HG03442 (cell line): ENCODE results near the gene CEBPA.
"Not testable (repeated sequence)": the region's sequence is repeated elsewhere in the genome, so short reads cannot be mapped to it uniquely, and the experiment has no call there.

Source experiments
- ATAC-seq: cut with Tn5 transposase; IDR thresholded peaks from one replicate; pipeline ENCODE4 v1.9.1; 2021; ENCODE audit warnings: mild to moderate bottlenecking, moderate library complexity; ENCODE audit not compliant: unreplicated experiment

Gene CEBPA

DNA sequence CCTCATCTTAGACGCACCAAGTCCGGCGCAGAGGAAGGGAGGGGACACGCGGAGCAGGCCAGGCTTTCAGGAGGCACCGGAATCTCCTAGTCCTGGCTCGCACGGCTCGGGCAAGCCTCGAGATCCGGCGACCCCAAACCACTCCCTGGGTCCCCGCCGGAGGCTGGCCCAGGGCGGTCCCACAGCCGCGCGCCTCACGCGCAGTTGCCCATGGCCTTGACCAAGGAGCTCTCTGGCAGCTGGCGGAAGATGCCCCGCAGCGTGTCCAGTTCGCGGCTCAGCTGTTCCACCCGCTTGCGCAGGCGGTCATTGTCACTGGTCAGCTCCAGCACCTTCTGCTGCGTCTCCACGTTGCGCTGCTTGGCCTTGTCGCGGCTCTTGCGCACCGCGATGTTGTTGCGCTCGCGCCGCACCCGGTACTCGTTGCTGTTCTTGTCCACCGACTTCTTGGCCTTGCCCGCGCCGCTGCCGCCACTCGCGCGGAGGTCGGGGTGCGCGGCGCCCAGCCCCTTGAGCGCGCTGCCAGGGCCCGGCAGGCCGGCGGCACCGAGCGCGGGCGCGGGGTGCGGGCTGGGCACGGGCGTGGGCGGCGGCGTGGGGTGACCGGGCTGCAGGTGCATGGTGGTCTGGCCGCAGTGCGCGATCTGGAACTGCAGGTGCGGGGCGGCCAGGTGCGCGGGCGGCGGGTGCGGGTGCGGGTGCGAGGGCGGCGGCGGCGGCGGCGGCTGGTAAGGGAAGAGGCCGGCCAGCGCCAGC, 1.0 kb downstream of the CEBPA start:
- no peak for ATAC-seq

DNA sequence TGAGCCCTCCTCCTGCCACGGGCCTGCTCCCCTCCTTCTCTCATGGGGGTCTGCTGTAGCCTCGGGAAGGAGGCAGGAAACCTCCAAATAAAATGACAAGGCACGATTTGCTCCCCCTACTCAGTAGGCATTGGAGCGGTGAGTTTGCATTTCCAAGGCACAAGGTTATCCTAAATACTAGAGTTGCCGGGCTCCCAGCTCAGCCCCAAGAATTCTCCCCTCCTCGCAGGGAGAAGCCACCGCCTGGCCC, 1.5 kb downstream of the CEBPA start:
- no peak for ATAC-seq

GRCh38 chr19:33300009-33300893, 2.1 kb downstream of the CEBPA start:
- no peak for ATAC-seq

- ATAC-seq, result no peak
These were observed 3.2 kb downstream of the CEBPA start for GRCh38 chr19:33299051-33299688.

GRCh38 chr19:33298146-33298911, 4.0 kb downstream of the CEBPA start:
- ATAC-seq, result no peak

GRCh38 chr19:33297401-33298145, 4.8 kb downstream of the CEBPA start:
- ATAC-seq, result no peak

DNA sequence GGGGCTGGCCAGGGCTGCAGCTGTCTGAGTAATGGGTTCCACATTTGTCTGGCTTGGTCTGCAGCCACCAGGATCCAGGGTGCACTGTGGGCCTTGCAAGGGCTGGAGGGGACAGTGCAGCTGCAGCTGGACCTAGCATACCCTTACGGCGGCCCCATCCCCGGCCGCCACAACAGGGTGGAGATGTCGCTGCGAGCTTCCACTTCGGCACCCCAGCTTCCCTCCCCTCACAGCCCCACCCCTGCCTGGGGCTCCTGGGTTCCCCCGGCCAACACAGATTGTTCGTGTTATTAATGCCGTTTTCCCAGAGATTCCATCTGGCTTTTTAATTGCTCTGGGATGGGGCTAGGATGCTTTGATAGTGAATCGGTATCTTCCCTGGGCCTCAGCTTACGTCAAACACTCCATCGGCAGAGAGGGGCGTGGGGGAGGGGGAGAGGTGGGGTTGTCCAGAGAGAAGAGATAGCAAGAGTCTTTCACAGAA, 5.8 kb downstream of the CEBPA start:
- ATAC-seq, result no peak

DNA sequence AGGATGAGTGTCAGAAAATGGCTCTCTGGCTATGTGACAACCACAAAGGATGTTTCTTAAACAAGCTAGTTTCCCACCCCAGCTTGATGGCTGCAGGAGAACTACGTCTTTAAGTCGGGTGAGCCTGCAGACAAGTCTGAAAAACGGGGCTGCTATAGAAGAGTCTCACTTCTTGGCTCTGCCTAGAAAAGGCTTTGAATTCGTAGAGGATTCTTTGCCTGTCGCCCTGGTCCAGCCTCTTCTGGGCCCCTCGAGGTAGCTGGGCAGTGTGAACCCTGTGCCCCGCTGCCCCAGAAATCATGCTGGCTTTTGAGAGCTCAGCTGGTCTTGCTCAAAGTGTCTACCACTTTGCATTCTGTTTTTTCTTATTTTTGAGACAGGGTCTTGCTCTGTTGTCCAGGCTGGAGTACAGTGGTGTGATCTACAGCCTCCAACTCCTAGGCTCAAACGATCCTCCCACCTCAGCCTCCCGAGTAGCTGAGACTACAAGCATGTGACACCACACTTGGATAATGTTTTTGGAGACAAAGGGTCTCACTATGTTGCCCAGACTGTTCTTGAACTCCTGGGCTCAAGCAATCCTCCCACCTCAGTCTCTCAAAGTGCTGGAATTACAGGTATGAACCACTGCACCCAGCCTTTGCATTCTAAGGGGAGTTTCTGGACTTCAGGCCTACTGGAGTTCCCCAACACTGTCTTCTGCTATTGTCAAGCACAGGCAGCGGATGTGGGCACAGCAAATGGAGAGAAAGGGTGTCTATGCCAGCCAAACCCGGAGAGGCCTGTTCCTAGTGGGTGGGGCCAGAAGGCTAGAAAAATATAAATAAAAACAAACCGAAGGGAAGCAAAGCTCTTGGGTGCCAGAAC, 6.5 kb downstream of the CEBPA start:
- no peak for ATAC-seq

- not testable (repeated sequence) for ATAC-seq
These were observed 7.3 kb downstream of the CEBPA start for GRCh38 chr19:33295046-33295445.

GRCh38 chr19:33294058-33294798, 8.1 kb downstream of the CEBPA start:
- ATAC-seq, result no peak

- ATAC-seq, result no peak
These were observed 8.9 kb downstream of the CEBPA start for GRCh38 chr19:33293255-33294057.

DNA sequence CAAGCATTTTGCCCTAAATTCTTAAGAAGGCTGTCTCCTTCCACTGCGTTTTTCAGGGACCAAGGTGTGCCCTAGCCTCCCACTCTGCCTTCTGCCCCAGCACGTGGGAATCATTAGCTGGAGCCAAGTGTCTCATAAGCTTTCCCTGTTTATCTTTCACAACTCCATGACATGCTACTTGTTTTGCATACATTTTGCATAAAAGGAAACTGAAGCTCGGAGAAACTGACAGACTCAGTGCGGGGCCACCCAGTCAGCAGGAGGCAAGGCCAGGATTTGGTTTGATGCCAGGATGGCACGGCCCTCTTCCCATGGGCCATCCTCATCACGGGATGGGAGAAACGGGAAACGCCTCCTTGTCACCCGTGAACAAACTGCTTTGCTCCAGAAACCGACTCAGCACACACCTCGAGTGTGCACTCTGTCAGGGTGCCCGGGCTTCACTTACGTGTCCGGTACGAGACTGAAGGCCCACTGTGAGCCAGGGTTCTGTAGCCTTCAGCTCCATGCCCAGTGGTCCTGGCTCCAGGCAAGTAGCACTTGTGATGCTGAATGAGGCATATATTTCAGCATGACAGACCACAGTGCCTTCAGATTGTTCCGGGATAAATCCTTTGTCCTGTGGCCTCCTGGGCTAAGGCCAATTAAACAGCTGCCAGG, 9.6 kb downstream of the CEBPA start:
- no peak for ATAC-seq

- ATAC-seq, result no peak
These were observed 10.5 kb downstream of the CEBPA start for GRCh38 chr19:33291623-33292534.

DNA sequence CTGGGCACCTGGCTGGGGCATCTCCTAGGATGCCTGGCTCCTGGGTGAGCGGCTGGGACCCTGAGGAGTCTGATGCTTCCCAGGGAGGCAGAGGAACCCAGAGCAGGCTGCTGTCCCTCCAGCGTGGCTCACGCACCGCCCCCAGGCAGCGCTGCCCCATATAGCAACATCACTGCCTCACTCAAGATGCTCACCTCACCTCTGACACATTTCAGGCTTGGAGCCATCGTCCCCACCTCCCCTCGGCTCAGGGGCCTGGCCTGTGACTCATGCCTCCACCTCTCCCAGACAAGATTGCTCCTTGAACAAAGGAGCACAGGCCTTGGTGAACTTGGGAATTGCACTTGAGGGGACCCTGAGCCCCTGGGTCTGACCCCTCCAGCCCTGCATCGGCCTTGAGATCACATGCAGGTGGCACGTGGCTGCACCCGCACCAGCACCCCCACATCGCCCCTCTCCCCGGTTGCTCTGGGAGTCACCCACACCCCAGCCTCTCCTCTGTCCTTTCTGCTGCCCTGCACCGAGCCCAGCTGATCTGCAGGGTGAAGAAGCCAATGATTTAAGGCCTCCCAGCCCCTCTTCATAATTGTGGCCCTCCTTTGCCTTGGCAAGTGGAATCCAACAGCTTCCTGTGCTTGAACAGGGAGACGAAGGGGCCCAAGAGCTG, 11.2 kb downstream of the CEBPA start:
- no peak for ATAC-seq

- no peak for ATAC-seq
These were observed 12.1 kb downstream of the CEBPA start for GRCh38 chr19:33290082-33290815.
